ENCODE measurements around the gene CDH12. TPM values are rescaled to one million over a fixed set of nuclear protein-coding genes. Genes with fewer than 3 reads are reported as not detected.
A peak's percentile ranks its signal among the peaks of the same experiment; 100 is the strongest.

Gene CDH12
- total RNA-seq, 1 experiment from 2014 or later: not detected

GRCh38 chr5:22754155-22754554 is 99.0 kb downstream of the CDH12 start:
- Histone ChIP-seq H3K9ac (ENCODE audit: low read length) (no peak overlapping the region), H3K4me1 (ENCODE audit: low read length) (no peaks in the 10 kb centered on the region), H3K4me3 (ENCODE audit: low read length) (no peak overlapping the region), H3K27me3 (ENCODE audit: low read length) (no peaks in the 10 kb centered on the region), H3K9me3 (ENCODE audit: low read length) (no peaks in the 10 kb centered on the region), H3K9me2 (replicated peaks; ENCODE audit: insufficient read depth, low read length) (no peaks in the 10 kb centered on the region), H3K79me2 (ENCODE audit: low read length) (no peaks in the 10 kb centered on the region), H3K4me2 (ENCODE audit: low read depth, low read length, poor library complexity, severe bottlenecking) (no peak overlapping the region), H4K20me1 (ENCODE audit: insufficient read depth, low read depth, low read length) (no peaks in the 10 kb centered on the region), H2AFZ (ENCODE audit: low read length) (no peak overlapping the region), H3K27ac (ENCODE audit: low read length) (no peak overlapping the region), H3K36me3 (ENCODE audit: insufficient read depth, low read length) (no peaks in the 10 kb centered on the region)
- DNase-seq: no peak

- Histone ChIP-seq H3K4me3 (ENCODE audit: low read length) (no peak overlapping the region), H3K36me3 (ENCODE audit: insufficient read depth, low read length) (no peaks in the 10 kb centered on the region)
Observed at GRCh38 chr5:22751536-22751935, 101.6 kb downstream of the CDH12 start.

GRCh38 chr5:22736443-22737003 is 116.6 kb downstream of the CDH12 start:
- no peak overlapping the region for H3K27ac ChIP-seq (ENCODE audit: low read length)

More at GRCh38 chr5:22751536-22751935, 101.6 kb downstream of the CDH12 start:
- Histone ChIP-seq H3K9me3 (ENCODE audit: low read length) (no peaks in the 10 kb centered on the region), H3K4me2 (ENCODE audit: low read depth, low read length, poor library complexity, severe bottlenecking) (no peak overlapping the region), H4K20me1 (ENCODE audit: insufficient read depth, low read depth, low read length) (no peaks in the 10 kb centered on the region), H3K79me2 (ENCODE audit: low read length) (no peaks in the 10 kb centered on the region), H3K9me2 (replicated peaks; ENCODE audit: insufficient read depth, low read length) (no peaks in the 10 kb centered on the region), H3K27ac (ENCODE audit: low read length) (no peak overlapping the region), H3K9ac (ENCODE audit: low read length) (no peak overlapping the region), H3K27me3 (ENCODE audit: low read length) (no peaks in the 10 kb centered on the region), H2AFZ (ENCODE audit: low read length) (no peak overlapping the region), H3K4me1 (ENCODE audit: low read length) (no peaks in the 10 kb centered on the region)
- DNase-seq: no peak

GRCh38 chr5:22734907-22735306 is 118.2 kb downstream of the CDH12 start:
- Histone ChIP-seq H3K36me3 (ENCODE audit: insufficient read depth, low read length) (no peaks in the 10 kb centered on the region), H3K9ac (ENCODE audit: low read length) (no peak overlapping the region), H3K27ac (ENCODE audit: low read length) (no peak overlapping the region), H3K9me2 (replicated peaks; ENCODE audit: insufficient read depth, low read length) (no peaks in the 10 kb centered on the region), H3K4me3 (ENCODE audit: low read length) (no peak overlapping the region), H3K79me2 (ENCODE audit: low read length) (no peaks in the 10 kb centered on the region), H3K4me1 (ENCODE audit: low read length) (no peaks in the 10 kb centered on the region), H3K27me3 (ENCODE audit: low read length) (no peaks in the 10 kb centered on the region), H2AFZ (ENCODE audit: low read length) (no peak overlapping the region), H4K20me1 (ENCODE audit: insufficient read depth, low read depth, low read length) (no peaks in the 10 kb centered on the region), H3K9me3 (ENCODE audit: low read length) (no peaks in the 10 kb centered on the region), H3K4me2 (ENCODE audit: low read depth, low read length, poor library complexity, severe bottlenecking) (no peak overlapping the region)
- peak; percentile 43 for DNase-seq

More at GRCh38 chr5:22736443-22737003, 116.6 kb downstream of the CDH12 start:
- no peaks in the 10 kb centered on the region for H3K79me2 ChIP-seq (ENCODE audit: low read length)
- H3K9ac ChIP-seq (ENCODE audit: low read length): no peak overlapping the region
- no peak for DNase-seq
- H3K9me3 ChIP-seq (ENCODE audit: low read length): no peaks in the 10 kb centered on the region
- no peak overlapping the region for H3K4me3 ChIP-seq (ENCODE audit: low read length)
- H4K20me1 ChIP-seq (ENCODE audit: insufficient read depth, low read depth, low read length): no peaks in the 10 kb centered on the region
- no peaks in the 10 kb centered on the region for H3K27me3 ChIP-seq (ENCODE audit: low read length)
- no peak overlapping the region for H3K4me2 ChIP-seq (ENCODE audit: low read depth, low read length, poor library complexity, severe bottlenecking)
- H3K9me2 ChIP-seq (replicated peaks; ENCODE audit: insufficient read depth, low read length): no peaks in the 10 kb centered on the region
- H3K4me1 ChIP-seq (ENCODE audit: low read length): no peaks in the 10 kb centered on the region
- H2AFZ ChIP-seq (ENCODE audit: low read length): no peak overlapping the region
- H3K36me3 ChIP-seq (ENCODE audit: insufficient read depth, low read length): no peaks in the 10 kb centered on the region

- no peak for DNase-seq
- Histone ChIP-seq H3K4me3 (ENCODE audit: low read length) (no peak overlapping the region), H3K9ac (ENCODE audit: low read length) (no peak overlapping the region), H3K27me3 (ENCODE audit: low read length) (no peaks in the 10 kb centered on the region), H3K27ac (ENCODE audit: low read length) (no peak overlapping the region), H3K36me3 (ENCODE audit: insufficient read depth, low read length) (no peaks in the 10 kb centered on the region), H3K79me2 (ENCODE audit: low read length) (no peaks in the 10 kb centered on the region), H3K9me3 (ENCODE audit: low read length) (no peaks in the 10 kb centered on the region), H3K9me2 (replicated peaks; ENCODE audit: insufficient read depth, low read length) (no peaks in the 10 kb centered on the region), H2AFZ (ENCODE audit: low read length) (no peak overlapping the region), H3K4me1 (ENCODE audit: low read length) (no peaks in the 10 kb centered on the region), H3K4me2 (ENCODE audit: low read depth, low read length, poor library complexity, severe bottlenecking) (no peak overlapping the region), H4K20me1 (ENCODE audit: insufficient read depth, low read depth, low read length) (no peaks in the 10 kb centered on the region)
Observed at GRCh38 chr5:22728610-22729009, 124.5 kb downstream of the CDH12 start.

- H3K4me2 ChIP-seq (ENCODE audit: low read depth, low read length, poor library complexity, severe bottlenecking): no peak overlapping the region
- H3K9me3 ChIP-seq (ENCODE audit: low read length): no peaks in the 10 kb centered on the region
- H3K9ac ChIP-seq (ENCODE audit: low read length): no peak overlapping the region
- H3K4me1 ChIP-seq (ENCODE audit: low read length): no peaks in the 10 kb centered on the region
- H3K36me3 ChIP-seq (ENCODE audit: insufficient read depth, low read length): no peaks in the 10 kb centered on the region
- H2AFZ ChIP-seq (ENCODE audit: low read length): no peak overlapping the region
- no peaks in the 10 kb centered on the region for H3K79me2 ChIP-seq (ENCODE audit: low read length)
- no peaks in the 10 kb centered on the region for H4K20me1 ChIP-seq (ENCODE audit: insufficient read depth, low read depth, low read length)
- no peak overlapping the region for H3K27ac ChIP-seq (ENCODE audit: low read length)
- no peak for DNase-seq
- H3K9me2 ChIP-seq (replicated peaks; ENCODE audit: insufficient read depth, low read length): no peaks in the 10 kb centered on the region
- H3K4me3 ChIP-seq (ENCODE audit: low read length): no peak overlapping the region
- H3K27me3 ChIP-seq (ENCODE audit: low read length): no peaks in the 10 kb centered on the region
Observed at GRCh38 chr5:22722491-22722890, 130.7 kb downstream of the CDH12 start.

- Histone ChIP-seq H3K4me3 (ENCODE audit: low read length) (no peak overlapping the region), H4K20me1 (ENCODE audit: insufficient read depth, low read depth, low read length) (no peaks in the 10 kb centered on the region)
- no peak for DNase-seq
Observed at GRCh38 chr5:22722056-22722455, 131.1 kb downstream of the CDH12 start.

GRCh38 chr5:22719842-22720241 is 133.3 kb downstream of the CDH12 start:
- H3K4me1 ChIP-seq (ENCODE audit: low read length): no peaks in the 10 kb centered on the region
- no peaks in the 10 kb centered on the region for H4K20me1 ChIP-seq (ENCODE audit: insufficient read depth, low read depth, low read length)

More at GRCh38 chr5:22722056-22722455, 131.1 kb downstream of the CDH12 start:
- H3K4me1 ChIP-seq (ENCODE audit: low read length): no peaks in the 10 kb centered on the region
- H2AFZ ChIP-seq (ENCODE audit: low read length): no peak overlapping the region
- no peaks in the 10 kb centered on the region for H3K9me3 ChIP-seq (ENCODE audit: low read length)
- no peaks in the 10 kb centered on the region for H3K27me3 ChIP-seq (ENCODE audit: low read length)
- H3K79me2 ChIP-seq (ENCODE audit: low read length): no peaks in the 10 kb centered on the region
- H3K4me2 ChIP-seq (ENCODE audit: low read depth, low read length, poor library complexity, severe bottlenecking): no peak overlapping the region
- H3K9me2 ChIP-seq (replicated peaks; ENCODE audit: insufficient read depth, low read length): no peaks in the 10 kb centered on the region
- H3K9ac ChIP-seq (ENCODE audit: low read length): no peak overlapping the region
- no peak overlapping the region for H3K27ac ChIP-seq (ENCODE audit: low read length)
- H3K36me3 ChIP-seq (ENCODE audit: insufficient read depth, low read length): no peaks in the 10 kb centered on the region

More at GRCh38 chr5:22719842-22720241, 133.3 kb downstream of the CDH12 start:
- H3K27me3 ChIP-seq (ENCODE audit: low read length): no peaks in the 10 kb centered on the region
- no peaks in the 10 kb centered on the region for H3K79me2 ChIP-seq (ENCODE audit: low read length)
- H3K4me3 ChIP-seq (ENCODE audit: low read length): no peak overlapping the region
- H2AFZ ChIP-seq (ENCODE audit: low read length): no peak overlapping the region
- no peaks in the 10 kb centered on the region for H3K9me2 ChIP-seq (replicated peaks; ENCODE audit: insufficient read depth, low read length)
- H3K9ac ChIP-seq (ENCODE audit: low read length): no peak overlapping the region
- no peaks in the 10 kb centered on the region for H3K9me3 ChIP-seq (ENCODE audit: low read length)
- no peak for DNase-seq
- no peak overlapping the region for H3K27ac ChIP-seq (ENCODE audit: low read length)
- H3K36me3 ChIP-seq (ENCODE audit: insufficient read depth, low read length): no peaks in the 10 kb centered on the region
- H3K4me2 ChIP-seq (ENCODE audit: low read depth, low read length, poor library complexity, severe bottlenecking): no peak overlapping the region
